ENCODE measurements around the gene VCAN.

DNA sequence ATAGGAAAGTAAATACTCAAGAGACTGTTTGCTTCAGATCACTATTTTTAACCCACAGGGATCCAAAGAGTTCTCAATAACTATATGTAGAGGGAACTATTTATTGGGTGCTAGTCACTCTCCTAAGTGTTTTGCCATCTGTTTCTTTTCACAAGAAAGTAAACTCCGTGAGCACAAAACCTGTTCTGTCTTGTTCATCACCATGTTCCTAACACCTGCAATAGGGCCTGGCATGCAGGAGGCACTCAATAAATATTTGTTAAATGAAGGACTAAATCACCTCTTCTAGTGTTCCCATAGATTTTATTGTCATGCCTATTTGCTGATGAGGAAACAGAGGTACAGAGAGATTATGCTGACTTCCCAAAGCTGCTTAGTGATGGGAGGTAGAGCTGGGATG is 118.2 kb downstream of the VCAN start:
- TF ChIP-seq EP300 (IDR thresholded peaks at IDR 0.05), result no peak
- no peak for TF ChIP-seq POLR2AphosphoS5 (IDR thresholded peaks at IDR 0.05)
- TF ChIP-seq, protein P1, sequence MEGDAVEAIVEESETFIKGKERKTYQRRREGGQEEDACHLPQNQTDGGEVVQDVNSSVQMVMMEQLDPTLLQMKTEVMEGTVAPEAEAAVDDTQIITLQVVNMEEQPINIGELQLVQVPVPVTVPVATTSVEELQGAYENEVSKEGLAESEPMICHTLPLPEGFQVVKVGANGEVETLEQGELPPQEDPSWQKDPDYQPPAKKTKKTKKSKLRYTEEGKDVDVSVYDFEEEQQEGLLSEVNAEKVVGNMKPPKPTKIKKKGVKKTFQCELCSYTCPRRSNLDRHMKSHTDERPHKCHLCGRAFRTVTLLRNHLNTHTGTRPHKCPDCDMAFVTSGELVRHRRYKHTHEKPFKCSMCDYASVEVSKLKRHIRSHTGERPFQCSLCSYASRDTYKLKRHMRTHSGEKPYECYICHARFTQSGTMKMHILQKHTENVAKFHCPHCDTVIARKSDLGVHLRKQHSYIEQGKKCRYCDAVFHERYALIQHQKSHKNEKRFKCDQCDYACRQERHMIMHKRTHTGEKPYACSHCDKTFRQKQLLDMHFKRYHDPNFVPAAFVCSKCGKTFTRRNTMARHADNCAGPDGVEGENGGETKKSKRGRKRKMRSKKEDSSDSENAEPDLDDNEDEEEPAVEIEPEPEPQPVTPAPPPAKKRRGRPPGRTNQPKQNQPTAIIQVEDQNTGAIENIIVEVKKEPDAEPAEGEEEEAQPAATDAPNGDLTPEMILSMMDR (IDR thresholded peaks at IDR 0.05), result no peak
